Measurements from ENCODE around the gene GNG8.

Gene GNG8

GRCh38 chr19:46634656-46635218 lies 1.3 kb downstream of the GNG8 start:
- POLR2A ChIA-PET (ENCODE audit: low non-redundant PET): no interaction called here
- no peak for DNase-seq (ENCODE audit: low spot score)
- TF ChIP-seq CTCF (conservative IDR thresholded peaks at IDR 0.05; ENCODE audit: low read depth): no peak
- CTCF ChIA-PET: interaction anchor here (0.9 kb wide), 1 partner anchor 18 kb away, joined by 3 read pairs; no protein-coding TSS in a partner anchor
- no peak overlapping the region for H3K27ac ChIP-seq

- TF ChIP-seq CTCF (conservative IDR thresholded peaks at IDR 0.05; ENCODE audit: low read depth): no peak
- DNase-seq (ENCODE audit: low spot score): peak; percentile 96
- CTCF ChIA-PET: interaction anchor here (0.6 to 1.6 kb wide), 7 partner anchors 17 to 1195 kb away, joined by 3 to 7 read pairs (median 4); partner anchors contain the start of gene FKRP
- H3K27ac ChIP-seq: no peak overlapping the region
- POLR2A ChIA-PET (ENCODE audit: low non-redundant PET): no interaction called here
Observed at GRCh38 chr19:46634045-46634655, 1.9 kb downstream of the GNG8 start.

DNA sequence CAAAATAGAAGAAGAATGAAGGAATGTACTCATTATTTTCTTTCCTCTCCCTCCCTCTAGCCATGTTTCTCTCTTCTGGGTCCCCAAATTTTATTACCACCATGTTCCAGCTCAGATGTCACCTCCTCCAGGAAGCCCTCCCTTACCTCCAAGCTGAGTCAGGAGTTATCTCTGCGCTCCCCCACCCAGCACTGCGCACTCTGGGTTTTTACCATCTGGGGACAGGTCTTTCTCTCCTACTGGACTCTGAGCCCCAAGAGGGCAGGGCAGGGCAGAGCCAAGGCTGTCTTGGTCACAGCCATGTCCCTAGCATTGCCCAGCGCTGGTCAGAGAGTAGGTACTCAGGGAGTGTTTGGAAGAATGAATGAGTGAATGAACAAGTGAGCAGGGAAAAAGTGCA lies 2.9 kb downstream of the GNG8 start:
- ChIA-PET POLR2A (ENCODE audit: low non-redundant PET) (no interaction called here), CTCF (interaction anchor here (0.5 to 1.6 kb wide), 5 partner anchors 19 to 1194 kb away, joined by 3 to 7 read pairs (median 4); no protein-coding TSS in a partner anchor)
- no peak for TF ChIP-seq CTCF (conservative IDR thresholded peaks at IDR 0.05; ENCODE audit: low read depth)
- no peak overlapping the region for H3K27ac ChIP-seq
- DNase-seq (ENCODE audit: low spot score): no peak

GRCh38 chr19:46631481-46631880 lies 4.5 kb downstream of the GNG8 start:
- no peak for DNase-seq (ENCODE audit: low spot score)
- ChIA-PET POLR2A (ENCODE audit: low non-redundant PET) (interaction anchor here (0.6 kb wide), 2 partner anchors 29 to 32 kb away, joined by 3 to 4 read pairs; partner anchors contain the start of gene DACT3), CTCF (interaction anchor here (1.1 to 2.1 kb wide), 3 partner anchors 14 to 20 kb away, joined by 3 to 8 read pairs (median 4); no protein-coding TSS in a partner anchor)
- H3K27ac ChIP-seq: peak overlapping the region; percentile 31
- TF ChIP-seq CTCF (conservative IDR thresholded peaks at IDR 0.05; ENCODE audit: low read depth): no peak

DNA sequence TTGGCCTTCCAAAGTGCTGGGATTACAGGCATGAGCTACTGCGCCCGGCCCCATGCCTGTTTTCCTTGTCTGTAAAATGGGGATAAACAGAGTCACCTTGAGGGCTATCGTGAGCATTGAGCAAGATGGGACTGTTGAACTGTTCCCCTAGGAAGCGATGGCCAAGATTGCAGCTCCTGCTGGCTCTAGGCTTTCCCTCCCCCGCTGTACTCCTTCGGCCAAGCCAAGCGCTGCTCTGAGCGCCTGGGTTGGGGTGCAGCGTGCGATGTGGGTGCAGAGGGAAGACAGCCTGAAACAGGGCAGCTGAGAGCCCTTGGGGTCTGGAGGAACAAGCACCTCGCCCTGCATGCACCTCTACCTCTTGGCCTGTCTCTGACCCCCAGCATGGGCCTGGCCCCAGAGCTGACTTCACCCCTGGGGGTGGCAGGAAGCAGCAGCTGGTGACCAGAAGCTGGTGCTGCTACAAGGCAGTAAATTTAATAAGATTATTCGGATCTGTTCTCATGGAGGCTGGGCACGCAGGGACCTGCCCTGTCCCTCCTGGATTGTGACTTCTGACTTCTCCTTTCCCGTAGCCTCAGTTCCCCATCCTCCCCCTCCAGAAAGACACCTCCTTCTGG lies 5.3 kb downstream of the GNG8 start:
- CTCF ChIA-PET: interaction anchor here (1.1 to 2.1 kb wide), 2 partner anchors 17 to 20 kb away, joined by 4 to 8 read pairs; no protein-coding TSS in a partner anchor
- POLR2A ChIA-PET (ENCODE audit: low non-redundant PET): interaction anchor here (0.6 kb wide), 2 partner anchors 30 to 33 kb away, joined by 3 to 4 read pairs; partner anchors contain the start of gene DACT3

More for the DNA sequence above, 5.3 kb downstream of the GNG8 start:
- no peak for TF ChIP-seq CTCF (conservative IDR thresholded peaks at IDR 0.05; ENCODE audit: low read depth)
- DNase-seq (ENCODE audit: low spot score): no peak
- H3K27ac ChIP-seq: peak overlapping the region; percentile 31; the same call in 1 of the 2 replicates

All from RWPE1 (cell line).